Sigmoid colon (tissue), 4 donors: Measurements from ENCODE around the gene SOBP.

Source experiments
- CTCF ChIP-seq, 4 experiments: fragments of 450-650 bp in 3 of 4; fragments of 200-600 bp in 1 of 4; IDR thresholded peaks; one replicate each; pipeline ENCODE4 v1.5.1; 2016 to 2019; ENCODE audit warnings: antibody characterized with exemption in 4 of 4, mild to moderate bottlenecking in 3 of 4, moderate library complexity in 2 of 4
- EP300 ChIP-seq, 4 donors: sonication (generic); formaldehyde crosslinking; IDR thresholded peaks; one replicate each; pipeline ENCODE4 v1.6.1; 2017; ENCODE audit warnings: antibody characterized with exemption in 4 of 4
- POLR2A ChIP-seq, 2 donors: fragments of 450-650 bp; IDR thresholded peaks; one replicate each; pipeline ENCODE4 v1.6.1; 2016; ENCODE audit warnings: antibody characterized with exemption in 2 of 2, mild to moderate bottlenecking in 2 of 2, moderate library complexity in 2 of 2
- POLR2AphosphoS5 ChIP-seq, 4 donors: sonication (generic); formaldehyde crosslinking; IDR thresholded peaks; one replicate each; pipeline ENCODE4 v1.6.1; 2017; ENCODE audit warnings: antibody characterized with exemption in 4 of 4

- no peak for TF ChIP-seq POLR2A (IDR thresholded peaks at IDR 0.05)
- no peak for TF ChIP-seq CTCF (IDR thresholded peaks at IDR 0.05)
- no peak for TF ChIP-seq POLR2AphosphoS5 (IDR thresholded peaks at IDR 0.05)
- no peak for TF ChIP-seq EP300 (IDR thresholded peaks at IDR 0.05)
Measured at GRCh38 chr6:107531868-107532267, 42.0 kb downstream of the SOBP start.
